ENCODE measurements around the gene PMEPA1.

The PMEPA1 gene

GRCh38 chr20:57610261-57610952, 99.4 kb downstream of the PMEPA1 start:
- no peak for TF ChIP-seq TAF1 (IDR thresholded peaks at IDR 0.05; ENCODE audit: borderline replicate concordance, insufficient read depth, low read length)
- TF ChIP-seq POLR2AphosphoS5 (IDR thresholded peaks at IDR 0.05; ENCODE audit: low read depth, low read length) = no peak
- no peak for TF ChIP-seq REST (IDR thresholded peaks at IDR 0.05; ENCODE audit: insufficient read depth in 1 of 2, low read depth in 2 of 2, low read length in 2 of 2)
- TF ChIP-seq FOXP2 (optimal IDR thresholded peaks at IDR 0.05; ENCODE audit: borderline replicate concordance, extremely low read depth, extremely low read length, insufficient read depth) = no peak
- TF ChIP-seq SIN3A (IDR thresholded peaks at IDR 0.05; ENCODE audit: borderline replicate concordance, insufficient read depth, low read length) = no peak

- TF ChIP-seq SIN3A (IDR thresholded peaks at IDR 0.05; ENCODE audit: borderline replicate concordance, insufficient read depth, low read length) (no peak), REST (IDR thresholded peaks at IDR 0.05; ENCODE audit: insufficient read depth in 1 of 2, low read depth in 2 of 2, low read length in 2 of 2) (no peak), POLR2AphosphoS5 (IDR thresholded peaks at IDR 0.05; ENCODE audit: low read depth, low read length) (no peak), FOXP2 (optimal IDR thresholded peaks at IDR 0.05; ENCODE audit: borderline replicate concordance, extremely low read depth, extremely low read length, insufficient read depth) (no peak), TAF1 (IDR thresholded peaks at IDR 0.05; ENCODE audit: borderline replicate concordance, insufficient read depth, low read length) (no peak)
Observed at GRCh38 chr20:57609842-57610167, 100.0 kb downstream of the PMEPA1 start.

GRCh38 chr20:57609086-57609841, 100.6 kb downstream of the PMEPA1 start:
- TF ChIP-seq SIN3A (IDR thresholded peaks at IDR 0.05; ENCODE audit: borderline replicate concordance, insufficient read depth, low read length) = no peak
- no peak for TF ChIP-seq TAF1 (IDR thresholded peaks at IDR 0.05; ENCODE audit: borderline replicate concordance, insufficient read depth, low read length)
- no peak for TF ChIP-seq FOXP2 (optimal IDR thresholded peaks at IDR 0.05; ENCODE audit: borderline replicate concordance, extremely low read depth, extremely low read length, insufficient read depth)
- TF ChIP-seq POLR2AphosphoS5 (IDR thresholded peaks at IDR 0.05; ENCODE audit: low read depth, low read length) = no peak
- no peak for TF ChIP-seq REST (IDR thresholded peaks at IDR 0.05; ENCODE audit: insufficient read depth in 1 of 2, low read depth in 2 of 2, low read length in 2 of 2)

- no peak for TF ChIP-seq REST (IDR thresholded peaks at IDR 0.05; ENCODE audit: insufficient read depth in 1 of 2, low read depth in 2 of 2, low read length in 2 of 2)
- no peak for TF ChIP-seq FOXP2 (optimal IDR thresholded peaks at IDR 0.05; ENCODE audit: borderline replicate concordance, extremely low read depth, extremely low read length, insufficient read depth)
- TF ChIP-seq POLR2AphosphoS5 (IDR thresholded peaks at IDR 0.05; ENCODE audit: low read depth, low read length) = no peak
- no peak for TF ChIP-seq TAF1 (IDR thresholded peaks at IDR 0.05; ENCODE audit: borderline replicate concordance, insufficient read depth, low read length)
- no peak for TF ChIP-seq SIN3A (IDR thresholded peaks at IDR 0.05; ENCODE audit: borderline replicate concordance, insufficient read depth, low read length)
Observed at GRCh38 chr20:57608516-57608915, 101.3 kb downstream of the PMEPA1 start.

All from PFSK-1 (cell line).